Left cardiac atrium (tissue), 4 donors: ENCODE results near the gene TMF1. TPM values are rescaled to one million over a fixed set of nuclear protein-coding genes. Genes with fewer than 3 reads are reported as not detected.

Experiments
- ATAC-seq, 2 donors: fragments of 200-7000 bp; cut with Tn5 transposase; one replicate each; pipeline ENCODE4 v1.9.1; 2020; ENCODE audit warnings: mild to moderate bottlenecking in 2 of 2, moderate library complexity in 2 of 2
- DNase-seq: peaks from one replicate; pipeline ENCODE4 v3.0.0-alpha.2; 2020
- intact Hi-C, 2 donors: fragments of 100-400 bp; cut with DNase I; formaldehyde crosslinking; loops; one replicate each; pipeline versions ENCODE4 v1.14.1 to v1.15.1; 2022 to 2023
- total RNA-seq, 2 donors: library from RNA; stranded (reverse); fragmentation: NEBNext Ultra II Directional; extraction: Animal tissue kit (Norgen Biotek cat#: 25700); gene quantifications; one replicate each; pipeline ENCODE4 v1.2.1, GENCODE V29; 2021
- donor health status: DM: no; HTN: yes; CAD: no.
- donor health status: DM: no; HTN: yes; CAD: no; lungs with severe emphysema.
- donor health status: DM: yes; HTN: yes; CAD: no.
- donor health status: Dilated cardiomyopathy.

TMF1 gene
- total RNA-seq, 2 donors from 2014 or later, result 21.4 to 29.6 TPM

GRCh38 chr3:69020424-69020823 is 31.7 kb downstream of the TMF1 start:
- intact Hi-C loops, result no loop called here
- DNase-seq (no peak), ATAC-seq (no peak)

GRCh38 chr3:69016901-69017300 is 35.2 kb downstream of the TMF1 start:
- no peak for DNase-seq

DNA sequence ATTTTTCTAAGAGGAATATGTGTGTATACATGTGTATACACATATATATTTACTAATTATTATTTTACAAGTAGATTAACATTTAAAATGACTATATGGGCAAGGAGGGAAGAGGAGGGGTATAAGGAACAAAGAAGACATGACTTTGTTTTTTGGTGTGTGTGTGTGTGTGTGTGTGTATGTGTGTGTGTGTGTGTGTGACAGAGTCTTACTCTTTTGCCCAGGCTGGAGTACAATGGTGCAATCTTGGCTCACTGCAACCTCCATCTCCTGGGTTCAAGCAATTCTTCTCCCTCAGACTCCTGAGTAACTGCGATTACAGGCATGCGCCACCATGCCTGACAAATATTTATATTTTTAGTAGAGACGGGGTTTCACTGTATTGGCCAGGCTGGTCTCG is 36.0 kb downstream of the TMF1 start:
- intact Hi-C loops, result no loop called here
- ATAC-seq, result no peak
- DNase-seq, result no peak

More at GRCh38 chr3:69016901-69017300, 35.2 kb downstream of the TMF1 start:
- no peak for ATAC-seq
- intact Hi-C loops, result no loop called here

DNA sequence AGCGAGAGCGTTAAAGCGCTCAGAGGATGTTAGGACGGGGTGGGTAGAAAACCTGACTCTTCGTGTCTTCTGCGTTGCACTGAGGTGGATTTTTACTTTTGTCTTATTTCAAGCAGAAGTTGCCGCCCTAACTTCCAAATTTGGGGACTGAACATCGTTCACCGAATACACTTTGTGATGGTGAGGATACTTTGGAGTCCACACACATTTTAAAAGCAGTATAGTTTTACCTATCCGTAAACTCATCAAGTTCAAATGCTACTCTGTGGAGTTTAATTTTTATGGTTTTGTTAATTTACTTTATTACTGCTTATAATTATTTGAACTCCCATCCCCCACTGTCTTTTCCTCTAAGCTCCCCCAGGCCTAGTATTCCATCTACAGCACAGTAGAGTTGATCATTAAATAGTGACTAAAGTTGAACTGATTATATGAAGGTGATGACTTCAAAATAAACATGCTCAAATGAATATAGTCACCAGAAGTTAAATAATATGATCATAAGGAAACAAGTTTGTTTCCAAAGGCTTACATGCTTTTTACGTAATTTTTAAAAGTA is 38.0 kb downstream of the TMF1 start:
- DNase-seq, result no peak
- intact Hi-C loops, result no loop called here
- no peak for ATAC-seq

GRCh38 chr3:69013253-69014021 is 38.7 kb downstream of the TMF1 start, which contains the start of gene EOGT:
EOGT (minus strand) TSS chr3:69013684; CDS start chr3:69009846, 3,838 bp downstream.
- ATAC-seq (peak; percentile 88), DNase-seq (peak; percentile 94)
- intact Hi-C loops, result no loop called here

- ATAC-seq (peak; percentile 57 to 74), DNase-seq (peak; percentile 78)
- intact Hi-C loops, result no loop called here
Observed at GRCh38 chr3:69012800-69013252, 39.3 kb downstream of the TMF1 start.

- ATAC-seq, result peak; percentile 14 to 17
- intact Hi-C loops, result no loop called here
- peak; percentile 56 for DNase-seq
Observed at GRCh38 chr3:69012100-69012799, 39.9 kb downstream of the TMF1 start.

DNA sequence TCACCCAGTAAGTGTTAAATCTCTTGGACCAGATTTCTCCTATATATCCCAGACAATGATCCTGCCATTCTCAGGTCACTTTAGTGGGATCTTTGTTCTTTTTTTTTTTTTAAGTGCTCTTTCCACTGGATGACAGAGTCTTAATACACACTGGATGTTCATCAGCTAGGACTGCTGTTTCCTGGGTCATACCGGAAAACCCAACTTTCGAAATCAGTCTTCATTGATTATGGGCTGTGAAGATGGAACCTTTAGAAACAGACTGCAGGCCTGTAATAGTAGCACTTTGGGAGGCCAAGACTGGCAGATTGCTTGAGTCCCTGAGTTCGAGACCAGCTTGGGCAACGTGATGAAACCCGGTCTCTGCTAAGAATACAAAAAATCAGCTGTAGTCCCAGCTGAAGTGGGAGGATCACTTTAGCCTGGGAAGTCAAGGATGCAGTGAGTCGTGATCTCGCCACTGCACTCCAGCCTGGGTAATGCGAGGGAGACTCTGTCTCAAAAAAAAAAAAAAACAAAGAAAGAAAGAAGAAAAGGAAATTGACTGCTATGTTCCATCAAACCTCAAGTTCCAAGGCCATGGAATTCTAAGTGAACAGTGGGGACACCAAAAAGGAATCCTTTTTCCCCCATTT is 40.9 kb downstream of the TMF1 start:
- ATAC-seq, result no peak
- intact Hi-C loops, result no loop called here
- DNase-seq, result no peak

- DNase-seq (no peak), ATAC-seq (peak; percentile 18 to 19)
- intact Hi-C loops, result no loop called here
Observed at GRCh38 chr3:69009559-69010410, 42.3 kb downstream of the TMF1 start.

GRCh38 chr3:69008980-69009379 is 43.2 kb downstream of the TMF1 start:
- ATAC-seq (no peak), DNase-seq (no peak)
- intact Hi-C loops, result no loop called here

- intact Hi-C loops, result no loop called here
- DNase-seq, result no peak
- no peak for ATAC-seq
Observed at GRCh38 chr3:69005791-69006482, 46.2 kb downstream of the TMF1 start.

DNA sequence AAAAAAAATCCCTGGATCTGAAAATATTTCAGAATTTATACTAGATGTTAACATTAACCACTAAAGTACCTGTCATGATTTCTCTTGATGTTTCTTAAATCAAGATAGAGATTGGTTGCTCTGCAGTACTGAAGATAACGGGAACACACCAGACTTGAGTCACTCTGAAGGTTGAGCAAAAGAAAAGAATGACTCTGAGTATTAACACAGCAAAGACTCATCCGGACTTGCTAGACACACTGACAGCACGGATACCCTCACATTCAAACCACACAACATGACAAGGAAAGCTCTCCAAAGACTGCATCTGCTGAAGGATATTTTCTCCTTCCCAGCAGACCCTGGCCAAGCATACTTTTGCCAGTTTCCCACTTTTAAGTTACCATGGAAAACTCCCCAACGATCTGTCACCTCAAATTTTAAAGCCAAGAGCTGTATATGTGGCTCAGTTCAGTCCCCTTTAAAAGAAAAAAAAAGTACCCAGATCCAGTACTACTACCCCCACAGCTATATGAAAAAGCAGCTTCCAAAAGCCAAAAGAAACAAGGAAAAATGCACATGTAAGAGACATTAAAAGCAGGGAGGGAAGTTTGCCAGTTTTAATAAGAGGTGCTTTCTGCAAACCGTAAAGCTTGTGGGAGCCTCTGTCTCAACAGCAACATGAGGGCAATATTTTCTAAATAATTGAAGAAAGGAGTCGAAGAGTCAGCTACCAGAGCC is 46.9 kb downstream of the TMF1 start:
- DNase-seq (no peak), ATAC-seq (no peak)
- intact Hi-C loops, result no loop called here

DNA sequence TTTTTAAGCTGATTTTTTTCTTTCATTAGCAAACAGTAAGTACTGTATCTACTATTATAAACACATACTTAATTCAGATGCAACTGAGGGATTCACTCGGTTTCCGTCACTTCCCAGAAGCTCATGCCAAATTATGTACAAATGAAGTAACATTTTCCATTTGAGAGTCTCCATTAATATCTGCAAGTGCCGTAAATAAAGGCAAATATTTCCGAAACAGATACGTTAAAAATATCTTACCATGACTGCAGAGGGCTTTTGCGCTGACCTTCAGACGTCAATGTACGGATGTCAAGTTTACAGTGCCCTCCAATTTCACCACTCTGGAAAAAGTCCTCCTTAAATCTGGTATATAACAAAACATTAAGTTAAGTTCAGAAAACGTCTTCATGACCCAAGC is 48.0 kb downstream of the TMF1 start:
- ATAC-seq, result no peak
- intact Hi-C loops, result no loop called here
- DNase-seq, result no peak

DNA sequence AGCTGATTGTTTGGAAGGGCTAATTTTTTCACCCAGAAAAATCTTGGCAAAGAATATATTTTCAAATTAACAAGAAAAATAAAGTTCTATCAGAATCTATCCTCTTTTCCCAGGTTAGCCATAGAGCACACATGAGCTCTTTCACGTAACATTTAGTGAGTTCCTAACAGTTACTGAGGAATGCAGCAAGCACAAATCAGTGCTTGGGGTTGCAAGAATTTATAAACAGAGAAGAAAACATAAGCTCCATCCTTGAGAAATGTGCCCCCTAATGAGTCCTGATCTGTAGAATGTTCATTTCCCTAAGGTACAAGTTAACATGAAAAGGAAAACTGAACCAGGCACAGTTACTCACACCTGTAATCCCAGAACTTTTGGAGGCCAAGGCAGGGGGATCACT is 52.5 kb downstream of the TMF1 start:
- intact Hi-C loops, result no loop called here
- DNase-seq (no peak), ATAC-seq (no peak)

DNA sequence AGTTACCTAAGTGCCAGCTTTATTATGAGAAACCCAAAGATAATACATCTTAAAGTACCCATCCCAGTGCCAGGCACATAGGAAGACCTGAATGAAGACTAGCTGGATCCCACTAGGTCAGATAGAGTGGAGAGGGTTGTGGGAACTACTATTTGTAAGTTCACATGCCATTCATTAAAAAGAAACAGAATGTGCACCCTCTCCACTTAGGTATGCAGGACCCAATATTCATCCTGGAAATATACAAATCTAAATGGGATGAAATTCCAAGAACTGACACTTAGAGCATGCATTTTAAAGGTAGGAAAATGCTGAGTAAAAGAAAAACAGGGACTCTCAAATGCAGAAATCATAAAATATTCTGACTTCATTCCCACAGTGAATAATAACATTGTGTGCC is 53.0 kb downstream of the TMF1 start:
- DNase-seq (no peak), ATAC-seq (no peak)
- intact Hi-C loops, result no loop called here

GRCh38 chr3:68997887-68998286 is 54.2 kb downstream of the TMF1 start:
- ATAC-seq (no peak), DNase-seq (no peak)
- intact Hi-C loops, result no loop called here

DNA sequence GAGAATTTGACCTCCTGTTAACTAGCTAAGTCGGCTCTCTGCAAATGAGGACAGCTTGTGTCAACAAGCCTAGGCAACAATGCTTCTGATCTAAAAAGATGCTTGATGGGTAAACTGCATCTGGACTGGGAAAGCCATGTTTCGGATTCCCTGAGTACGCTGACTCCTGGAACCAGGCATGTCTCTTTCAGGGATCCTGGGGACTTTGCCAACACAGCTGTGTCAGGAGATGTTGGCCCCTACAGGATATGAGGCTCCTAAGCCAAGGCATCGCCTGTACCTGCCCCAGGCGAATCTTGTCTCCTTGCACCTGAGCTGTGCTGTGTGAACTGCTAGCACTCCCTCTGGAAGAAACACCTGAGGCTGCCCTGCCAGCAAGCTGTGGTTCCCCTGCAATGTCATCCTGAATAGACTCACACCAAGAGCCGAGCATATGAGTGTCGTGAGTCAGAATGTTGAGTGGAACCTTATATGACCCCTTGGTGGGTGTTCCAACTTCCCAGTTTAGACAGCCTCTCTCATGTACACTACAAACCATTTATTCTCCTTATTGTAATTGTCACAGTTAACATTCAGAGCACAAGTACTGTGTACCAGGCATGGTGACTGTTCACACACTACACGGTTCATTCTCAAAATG is 55.7 kb downstream of the TMF1 start:
- intact Hi-C loops, result no loop called here
- peak; percentile 53 to 82 for ATAC-seq
- no peak for DNase-seq
